CD4-positive, alpha-beta T cell treated with Interleukin-15 for 1 hour (primary cell): Measurements from ENCODE around the gene DLX6.
A peak's percentile ranks its signal among the peaks of the same experiment; 100 is the strongest.
"Not testable (repeated sequence)": the region's sequence is repeated elsewhere in the genome, so short reads cannot be mapped to it uniquely, and the experiment has no call there.

Experiments
- DNase-seq: peaks from one replicate; pipeline ENCODE4 v3.0.0-alpha.2; 2020

The DLX6 gene

DNA sequence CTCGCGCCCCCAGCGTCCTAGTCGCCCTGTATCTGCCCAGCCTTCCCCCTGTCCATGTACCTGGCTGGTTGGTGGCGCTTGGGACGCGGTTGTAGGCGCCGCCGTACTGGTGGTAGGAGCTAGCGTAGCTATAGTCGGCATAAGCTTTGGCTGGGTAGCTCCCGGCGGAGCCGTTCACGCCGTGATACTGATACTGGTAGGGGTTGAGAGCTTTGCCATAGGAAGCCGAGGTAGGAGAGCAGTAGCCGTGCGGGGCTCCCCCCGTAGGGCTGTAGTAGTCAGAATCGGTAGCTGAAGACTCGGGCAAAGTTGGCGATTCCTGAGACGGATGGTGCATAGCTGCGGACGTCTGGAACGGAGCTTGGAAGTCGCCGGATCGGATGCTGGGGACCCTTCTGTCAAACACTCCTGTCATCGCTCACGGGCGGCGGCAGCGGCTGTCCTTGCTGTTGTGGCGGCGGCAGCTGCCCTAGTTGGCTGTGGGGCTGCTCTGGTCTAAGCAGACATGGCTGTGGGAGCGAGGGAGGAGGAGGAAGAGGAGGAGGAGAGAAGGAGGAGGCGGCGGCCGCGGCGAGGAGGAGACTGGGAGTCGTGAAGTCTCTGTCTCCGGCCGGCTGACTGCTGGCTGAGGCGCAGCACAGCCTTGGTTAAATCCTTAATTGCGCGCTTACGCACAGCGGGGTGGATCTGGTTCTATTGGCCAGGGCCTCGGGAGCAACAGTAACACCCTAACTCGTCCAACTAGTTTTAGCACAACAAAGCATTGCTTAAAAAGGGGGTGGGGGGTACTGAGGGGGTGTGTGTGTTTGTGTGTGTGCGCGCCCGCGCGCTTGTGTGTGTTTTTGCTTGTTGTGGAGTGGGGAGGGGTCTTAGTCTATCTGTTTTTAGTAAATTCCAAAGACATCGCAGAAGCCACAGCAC, 19.1 kb downstream of the DLX6 start, which contains the start of gene DLX5:
Gene DLX5, minus strand, starts transcription at position 623 of the 921 bp plus-strand sequence. Its CDS starts 208 bp downstream, at position 415.
- no peak for DNase-seq

- no peak for DNase-seq
Observed at GRCh38 chr7:97025130-97025499, 19.8 kb downstream of the DLX6 start.

DNA sequence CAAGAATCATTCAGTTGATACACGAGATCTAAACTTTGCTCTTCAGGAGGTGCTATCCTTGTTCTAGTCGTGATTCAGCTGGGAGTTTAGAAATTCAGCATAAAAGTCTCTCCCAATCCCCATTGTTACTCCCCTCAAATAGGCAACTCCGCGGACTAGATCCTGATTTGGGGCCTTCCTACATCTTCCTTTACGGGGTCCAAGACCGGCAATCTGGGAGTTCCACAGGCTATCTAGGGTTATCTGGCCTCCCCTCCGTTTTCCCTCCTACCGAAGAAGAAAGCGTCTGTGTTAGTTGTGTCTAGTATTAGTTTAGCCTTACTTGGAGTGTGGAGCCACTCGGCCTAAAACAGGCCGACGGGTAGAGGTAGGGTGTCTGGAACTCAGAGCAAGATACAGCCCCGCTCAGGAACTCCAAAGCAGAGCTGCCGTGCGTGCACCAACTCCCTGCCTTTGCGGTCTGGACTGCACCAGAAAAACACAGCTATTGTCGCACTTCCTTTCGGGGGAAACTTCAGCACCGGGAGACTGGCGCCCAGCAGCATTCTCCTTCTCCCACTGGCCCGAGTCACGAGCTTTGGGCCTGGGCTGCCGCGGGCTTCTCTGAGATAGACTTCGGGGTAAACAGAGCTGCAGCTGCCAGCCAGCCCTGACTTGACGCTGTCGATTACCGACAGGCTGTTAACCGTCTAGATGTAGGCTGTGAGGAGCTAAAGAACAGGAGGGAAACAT, 20.8 kb downstream of the DLX6 start:
- no peak for DNase-seq

- DNase-seq, result no peak
Observed at GRCh38 chr7:97026715-97027426, 21.5 kb downstream of the DLX6 start.

DNA sequence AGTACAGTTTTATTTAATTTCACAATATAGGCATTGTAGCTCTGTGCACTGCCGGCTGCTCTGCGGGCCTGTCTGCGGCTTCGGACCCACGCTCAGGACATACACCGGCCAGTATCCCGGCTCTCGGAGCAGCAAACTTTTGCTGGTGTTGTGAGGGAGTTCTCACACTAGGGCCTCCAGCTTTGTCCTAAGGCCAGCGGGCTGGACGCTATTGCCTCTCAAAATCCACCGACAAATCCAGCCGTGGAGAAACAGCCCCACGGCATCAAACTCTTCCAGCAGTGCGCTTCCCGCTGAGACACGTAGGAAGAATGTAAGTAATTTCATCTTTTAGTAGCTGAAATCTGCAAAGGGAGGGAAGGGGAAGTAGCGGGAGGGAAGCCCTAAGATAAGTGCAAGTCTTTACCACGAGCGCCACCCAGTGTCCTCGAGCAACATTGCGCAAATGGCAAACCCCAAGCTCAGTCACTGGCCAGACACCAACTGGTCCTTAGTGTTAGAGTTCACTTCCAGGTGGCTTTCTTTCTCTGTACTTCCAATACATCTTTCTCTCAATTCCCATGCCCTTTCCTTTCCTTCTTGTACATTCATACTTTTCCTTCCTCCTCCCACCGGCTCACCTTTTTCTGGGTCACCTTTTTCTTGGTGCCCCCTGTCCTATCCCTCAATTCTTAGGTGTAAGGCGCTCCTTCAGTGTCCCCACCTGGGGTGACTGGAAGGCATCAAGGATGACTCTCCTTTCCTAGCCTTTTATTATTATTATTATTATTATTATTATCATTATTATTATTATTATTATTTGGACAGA, 22.3 kb downstream of the DLX6 start:
- peak; percentile 57 for DNase-seq

DNA sequence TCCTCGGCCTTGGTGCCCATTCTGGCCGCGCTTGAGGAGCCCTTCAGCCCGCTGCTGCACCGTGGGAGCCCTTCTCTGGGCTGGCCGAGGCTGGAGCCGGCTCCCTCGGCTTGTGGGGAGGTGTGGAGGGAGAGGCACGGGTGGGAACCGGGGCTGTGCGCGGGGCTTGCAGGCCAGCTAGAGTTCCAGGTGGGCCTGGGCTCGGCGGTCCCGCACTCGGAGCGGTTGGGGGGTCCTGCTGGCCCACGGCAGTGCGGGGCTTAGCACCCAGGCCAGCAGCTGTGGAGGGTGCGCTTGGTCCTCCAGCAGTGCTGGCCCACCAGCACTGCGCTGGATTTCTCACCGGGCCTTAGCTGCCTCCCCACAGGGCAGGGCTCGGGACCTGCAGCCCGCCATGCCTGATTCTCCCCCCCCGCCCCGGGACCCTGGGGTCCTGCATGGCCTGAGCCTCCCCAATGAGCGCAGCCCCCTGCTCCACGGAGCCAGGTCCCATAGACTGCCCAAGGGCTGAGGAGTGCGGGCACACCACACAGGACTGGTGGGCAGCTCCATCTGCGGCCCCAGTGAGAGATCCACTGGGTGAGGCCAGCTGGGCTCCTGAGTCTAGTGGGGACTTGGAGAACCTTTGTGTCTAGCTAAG, 29.0 kb downstream of the DLX6 start:
- DNase-seq, result not testable (repeated sequence)

- no peak for DNase-seq
Observed at GRCh38 chr7:97039374-97040065, 34.2 kb downstream of the DLX6 start.

- no peak for DNase-seq
Observed at GRCh38 chr7:97043281-97043680, 37.9 kb downstream of the DLX6 start.
